ENCODE data around the gene SNAPC5. TPM values are rescaled to one million over a fixed set of nuclear protein-coding genes. Genes with fewer than 3 reads are reported as not detected.

The SNAPC5 gene
- total and polyA plus RNA-seq, 2 of the 8 experiments (the other 6 are each of a cell fraction or from before 2014, with no cell fraction given), result 18.7 to 23.1 TPM

DNA sequence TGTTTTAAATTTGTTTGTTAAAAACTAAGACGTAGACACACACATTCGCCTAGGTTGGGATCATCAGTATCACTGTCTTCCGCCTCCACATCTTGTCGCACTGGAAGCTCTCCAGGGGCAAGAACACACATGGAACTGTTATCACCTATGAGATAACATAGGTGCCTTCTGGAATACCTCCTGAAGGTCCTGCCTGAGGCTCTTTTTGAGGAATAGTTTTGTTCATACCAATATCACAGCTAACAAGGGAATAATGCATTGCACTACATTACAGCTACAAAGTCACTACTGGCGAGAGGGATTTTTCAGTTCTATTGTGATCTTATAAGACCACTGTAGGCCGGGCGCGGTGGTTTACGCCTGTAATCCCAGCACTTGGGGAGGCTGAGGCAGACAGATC lies 37.5 kb upstream of the SNAPC5 start:
- CTCF ChIA-PET (ENCODE audit: partially characterized antibody), result interaction anchor here (0.6 to 1.2 kb wide), 2 partner anchors 61 to 1424 kb away, joined by 3 to 5 read pairs; no protein-coding TSS in a partner anchor
- Histone ChIP-seq H4K20me1 (replicated peaks in 1 of 2; ENCODE audit: control insufficient read depth in 1 of 2, insufficient read depth in 2 of 2, low read length in 2 of 2) (peaks cover 0 to 1% of the 10 kb centered on the region in 2 experiments), H3K23me2 (ENCODE audit: low read depth, low read length) (no peaks in the 10 kb centered on the region), H3K27me3 (replicated peaks in 1 of 4; ENCODE audit: control insufficient read depth in 3 of 4, extremely low read depth in 1 of 4, insufficient read depth in 3 of 4, low read length in 3 of 4) (no peaks in the 10 kb centered on the region), H2AK5ac (ENCODE audit: low read depth, low read length) (no peak overlapping the region), H2BK15ac (ENCODE audit: low read length) (no peak overlapping the region), H3K9ac (replicated peaks in 1 of 4; ENCODE audit: extremely low read depth in 1 of 4, low read depth in 3 of 4, low read length in 3 of 4) (no peak overlapping the region), H3K56ac (replicated peaks; ENCODE audit: insufficient read length, low read depth, low read length) (no peak overlapping the region), H3K79me2 (ENCODE audit: control insufficient read depth in 1 of 2, insufficient read depth in 2 of 2, low read length in 2 of 2) (no peaks in the 10 kb centered on the region), H4K91ac (replicated peaks; ENCODE audit: insufficient read length, low read length) (no peak overlapping the region), H2BK12ac (ENCODE audit: low read depth, low read length) (no peak overlapping the region), H2BK20ac (ENCODE audit: low read length) (no peak overlapping the region), H3K79me1 (ENCODE audit: low read depth, low read length) (no peaks in the 10 kb centered on the region), H3K4me1 (replicated peaks in 1 of 4; ENCODE audit: control insufficient read depth in 3 of 4, insufficient read depth in 4 of 4, low read length in 3 of 4) (no peaks in the 10 kb centered on the region), H3K36me3 (ENCODE audit: control insufficient read depth in 2 of 4, insufficient read depth in 4 of 4, low read length in 3 of 4) (peaks cover 2 to 65% (median 23%) of the 10 kb centered on the region in 4 experiments; a peak in 7 of 8 replicates), H4K5ac (ENCODE audit: insufficient read length, low read depth, low read length) (no peak overlapping the region), H2BK5ac (ENCODE audit: low read depth, low read length) (no peak overlapping the region), H2AFZ (ENCODE audit: low read length) (no peak overlapping the region), H2BK120ac (replicated peaks; ENCODE audit: low read depth, low read length) (no peak overlapping the region), H4K8ac (ENCODE audit: extremely low read depth, insufficient read depth, low read length) (no peak overlapping the region), H3K9me3 (ENCODE audit: insufficient read depth in 2 of 2, low read depth in 1 of 2, low read length in 1 of 2) (no peaks in the 10 kb centered on the region), H3K4me3 (ENCODE audit: extremely low read depth in 1 of 4, insufficient read depth in 2 of 4, low read depth in 3 of 4, low read length in 4 of 4) (no peak overlapping the region), H3K27ac (ENCODE audit: low read depth, low read length) (no peak overlapping the region), H3K23ac (ENCODE audit: insufficient read length) (no peak overlapping the region), H3K18ac (ENCODE audit: extremely low read depth, low read length) (no peak overlapping the region), H3K4me2 (ENCODE audit: insufficient read depth in 1 of 2, low read depth in 2 of 2, low read length in 2 of 2) (no peak overlapping the region), H3K4ac (replicated peaks; ENCODE audit: insufficient read length, low read depth, low read length) (no peak overlapping the region), H3K14ac (ENCODE audit: insufficient read length) (no peak overlapping the region)
- POLR2A ChIA-PET (ENCODE audit: partially characterized antibody), result interaction anchor here (0.6 to 1.6 kb wide), 6 partner anchors 9 to 184 kb away, joined by 3 to 4 read pairs (median 4); no protein-coding TSS in a partner anchor
- 96% methylated on average over 9 of the region's 9 CpGs; no CpG with 5 or more reads in 1 of the 2 experiments for WGBS, 2 experiments (ENCODE audit: extremely low coverage in 1 of 2, insufficient coverage in 1 of 2, insufficient read length in 1 of 2, insufficient replicate concordance in 2 of 2, low coverage in 1 of 2, low lambda C conversion rate in 2 of 2, missing lambda C conversion rate in 1 of 2)
- TF ChIP-seq EP300 (IDR thresholded peaks at IDR 0.05; ENCODE audit: borderline replicate concordance in 1 of 2, low read depth in 2 of 2, low read length in 2 of 2), result no peak
- TF ChIP-seq TEAD4 (IDR thresholded peaks at IDR 0.05; ENCODE audit: low read depth, low read length), result no peak
- TF ChIP-seq KDM4A (IDR thresholded peaks at IDR 0.05; ENCODE audit: low read depth, low read length, severe bottlenecking), result no peak
- no peak for TF ChIP-seq HDAC6 (IDR thresholded peaks at IDR 0.05; ENCODE audit: low read depth, low read length)
- no peak for TF ChIP-seq POLR2A (IDR thresholded peaks at IDR 0.05; ENCODE audit: control extremely low read depth in 1 of 2, low read depth in 2 of 2, low read length in 2 of 2)
- TF ChIP-seq BRCA1 (IDR thresholded peaks at IDR 0.05; ENCODE audit: low read depth, low read length), result no peak
- TF ChIP-seq, protein P1, sequence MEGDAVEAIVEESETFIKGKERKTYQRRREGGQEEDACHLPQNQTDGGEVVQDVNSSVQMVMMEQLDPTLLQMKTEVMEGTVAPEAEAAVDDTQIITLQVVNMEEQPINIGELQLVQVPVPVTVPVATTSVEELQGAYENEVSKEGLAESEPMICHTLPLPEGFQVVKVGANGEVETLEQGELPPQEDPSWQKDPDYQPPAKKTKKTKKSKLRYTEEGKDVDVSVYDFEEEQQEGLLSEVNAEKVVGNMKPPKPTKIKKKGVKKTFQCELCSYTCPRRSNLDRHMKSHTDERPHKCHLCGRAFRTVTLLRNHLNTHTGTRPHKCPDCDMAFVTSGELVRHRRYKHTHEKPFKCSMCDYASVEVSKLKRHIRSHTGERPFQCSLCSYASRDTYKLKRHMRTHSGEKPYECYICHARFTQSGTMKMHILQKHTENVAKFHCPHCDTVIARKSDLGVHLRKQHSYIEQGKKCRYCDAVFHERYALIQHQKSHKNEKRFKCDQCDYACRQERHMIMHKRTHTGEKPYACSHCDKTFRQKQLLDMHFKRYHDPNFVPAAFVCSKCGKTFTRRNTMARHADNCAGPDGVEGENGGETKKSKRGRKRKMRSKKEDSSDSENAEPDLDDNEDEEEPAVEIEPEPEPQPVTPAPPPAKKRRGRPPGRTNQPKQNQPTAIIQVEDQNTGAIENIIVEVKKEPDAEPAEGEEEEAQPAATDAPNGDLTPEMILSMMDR (IDR thresholded peaks at IDR 0.05; ENCODE audit: control extremely low read depth in 1 of 3, insufficient read depth in 1 of 3, low read depth in 1 of 3, low read length in 3 of 3), result no peak
- FAIRE-seq, result no peak
- no peak for DNase-seq (ENCODE audit: low read depth in 1 of 2, low spot score in 2 of 2)
